Fibroblast of skin of right quadriceps (primary cell): ENCODE data around the gene EYA3.

Experiments
- DNase-seq: peaks from one replicate; pipeline ENCODE4 v3.0.0-alpha.2; 2013

Gene EYA3, protein sequence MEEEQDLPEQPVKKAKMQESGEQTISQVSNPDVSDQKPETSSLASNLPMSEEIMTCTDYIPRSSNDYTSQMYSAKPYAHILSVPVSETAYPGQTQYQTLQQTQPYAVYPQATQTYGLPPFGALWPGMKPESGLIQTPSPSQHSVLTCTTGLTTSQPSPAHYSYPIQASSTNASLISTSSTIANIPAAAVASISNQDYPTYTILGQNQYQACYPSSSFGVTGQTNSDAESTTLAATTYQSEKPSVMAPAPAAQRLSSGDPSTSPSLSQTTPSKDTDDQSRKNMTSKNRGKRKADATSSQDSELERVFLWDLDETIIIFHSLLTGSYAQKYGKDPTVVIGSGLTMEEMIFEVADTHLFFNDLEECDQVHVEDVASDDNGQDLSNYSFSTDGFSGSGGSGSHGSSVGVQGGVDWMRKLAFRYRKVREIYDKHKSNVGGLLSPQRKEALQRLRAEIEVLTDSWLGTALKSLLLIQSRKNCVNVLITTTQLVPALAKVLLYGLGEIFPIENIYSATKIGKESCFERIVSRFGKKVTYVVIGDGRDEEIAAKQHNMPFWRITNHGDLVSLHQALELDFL

DNA sequence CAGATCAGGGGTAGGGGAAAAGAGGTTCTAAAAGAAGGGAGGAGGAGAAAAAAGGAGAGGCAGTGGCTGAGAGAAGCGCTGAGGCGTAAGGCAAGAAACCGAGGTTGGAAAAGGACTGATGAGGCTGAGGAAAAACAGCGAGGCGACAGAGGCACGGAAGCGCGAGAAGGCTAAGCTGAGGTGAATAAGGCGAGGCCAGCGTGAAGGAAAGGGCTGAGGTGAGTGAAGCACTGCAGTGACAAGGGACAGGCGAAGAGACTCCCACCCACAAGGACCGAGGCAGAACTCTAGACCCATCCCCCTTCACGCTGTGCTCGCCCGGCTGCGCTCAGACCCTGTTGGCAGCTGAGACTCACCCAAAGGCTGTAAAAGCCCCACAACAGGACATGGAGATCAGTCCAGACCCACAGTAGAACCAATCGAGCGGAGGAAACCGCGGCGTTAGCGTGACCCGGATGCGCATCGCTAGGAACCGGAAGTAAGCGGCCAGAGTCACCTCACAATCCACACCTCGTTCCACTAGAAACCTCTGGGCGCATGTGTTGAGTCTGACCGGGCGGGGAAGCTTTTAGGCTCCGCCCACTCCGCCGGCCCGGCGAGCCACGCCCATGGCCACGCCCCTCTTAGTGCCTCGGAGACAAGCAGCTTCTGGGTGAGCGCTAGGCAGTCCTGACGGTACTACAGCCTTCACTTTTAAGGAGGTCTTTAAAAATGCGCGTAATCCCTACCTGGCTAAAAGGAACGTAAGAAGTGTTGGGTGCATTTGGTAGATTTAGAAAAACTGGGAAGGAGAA, at the start of gene EYA3:
TSS of gene EYA3 (minus strand) at position 443 of the 794 bp plus-strand sequence. CDS start 30,584 bp downstream, outside the sequence.
- DNase-seq = peak; percentile 97

DNA sequence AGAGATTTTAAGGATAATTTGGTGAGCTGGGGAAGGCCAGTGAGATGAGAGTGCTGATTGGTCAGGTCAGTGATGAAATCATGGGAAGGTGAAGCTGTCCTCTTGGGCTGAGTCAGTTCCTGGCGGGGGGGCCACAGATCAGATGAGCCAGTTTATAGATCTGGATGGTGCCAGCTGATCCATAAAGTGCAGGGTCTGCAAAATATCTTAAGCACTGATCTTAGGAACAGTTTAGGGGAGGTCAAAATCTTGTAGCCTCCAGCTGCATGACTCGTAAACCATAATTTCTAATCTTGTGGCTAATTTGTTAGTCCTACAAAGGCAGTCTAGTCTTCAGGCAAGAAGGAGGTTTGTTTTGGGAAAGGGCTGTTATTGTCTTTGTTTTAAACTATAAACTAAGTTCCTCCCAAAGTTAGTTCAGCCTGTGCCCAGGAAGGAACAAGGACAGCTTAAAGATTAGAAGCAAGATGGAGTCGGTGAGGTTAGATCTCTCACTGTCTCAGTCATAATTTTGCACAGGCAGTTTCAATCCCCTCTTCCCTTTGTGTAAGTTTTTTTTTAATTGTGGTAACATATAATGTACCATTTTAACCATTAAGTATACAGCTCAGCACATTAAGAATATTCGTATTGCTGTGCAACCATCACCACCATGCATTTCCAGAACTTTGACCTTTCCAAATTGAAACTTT, 48.7 kb upstream of the EYA3 start:
- DNase-seq = peak; percentile 6

DNA sequence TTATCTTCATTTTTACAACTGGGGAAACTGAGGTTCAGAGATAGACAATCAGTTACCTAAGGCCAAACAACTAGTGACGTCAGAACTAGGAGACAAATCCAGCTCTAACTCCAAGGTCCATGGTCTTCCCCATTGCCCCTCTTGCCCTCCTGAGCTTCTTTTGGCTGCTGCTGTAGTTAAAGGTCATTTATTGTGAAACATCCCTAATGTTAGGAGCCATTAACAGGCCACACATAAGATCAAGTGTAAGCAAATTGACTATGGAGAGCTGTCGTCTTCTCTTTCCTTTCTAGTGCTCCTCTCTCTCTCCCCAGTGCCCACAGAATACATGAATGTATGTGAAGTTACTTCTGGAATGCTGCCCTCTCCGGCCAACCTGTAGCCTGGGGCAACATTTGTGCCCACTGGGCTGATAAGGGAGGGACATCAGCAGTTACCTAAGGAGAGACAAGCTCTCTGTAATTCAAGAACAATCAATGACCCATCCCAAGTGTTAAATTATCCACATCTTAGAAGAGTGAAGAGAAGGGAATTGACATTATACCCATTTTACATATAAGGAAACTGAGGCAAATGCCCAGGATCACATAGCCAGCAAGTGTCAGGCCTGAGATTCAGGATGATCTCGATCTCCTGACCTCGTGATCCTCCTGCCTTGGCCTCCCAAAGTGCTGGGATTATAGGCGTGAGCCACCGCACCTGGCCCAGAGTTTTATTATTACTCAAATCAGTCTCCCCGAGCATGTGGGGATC, 47.9 kb upstream of the EYA3 start:
- no peak for DNase-seq

DNA sequence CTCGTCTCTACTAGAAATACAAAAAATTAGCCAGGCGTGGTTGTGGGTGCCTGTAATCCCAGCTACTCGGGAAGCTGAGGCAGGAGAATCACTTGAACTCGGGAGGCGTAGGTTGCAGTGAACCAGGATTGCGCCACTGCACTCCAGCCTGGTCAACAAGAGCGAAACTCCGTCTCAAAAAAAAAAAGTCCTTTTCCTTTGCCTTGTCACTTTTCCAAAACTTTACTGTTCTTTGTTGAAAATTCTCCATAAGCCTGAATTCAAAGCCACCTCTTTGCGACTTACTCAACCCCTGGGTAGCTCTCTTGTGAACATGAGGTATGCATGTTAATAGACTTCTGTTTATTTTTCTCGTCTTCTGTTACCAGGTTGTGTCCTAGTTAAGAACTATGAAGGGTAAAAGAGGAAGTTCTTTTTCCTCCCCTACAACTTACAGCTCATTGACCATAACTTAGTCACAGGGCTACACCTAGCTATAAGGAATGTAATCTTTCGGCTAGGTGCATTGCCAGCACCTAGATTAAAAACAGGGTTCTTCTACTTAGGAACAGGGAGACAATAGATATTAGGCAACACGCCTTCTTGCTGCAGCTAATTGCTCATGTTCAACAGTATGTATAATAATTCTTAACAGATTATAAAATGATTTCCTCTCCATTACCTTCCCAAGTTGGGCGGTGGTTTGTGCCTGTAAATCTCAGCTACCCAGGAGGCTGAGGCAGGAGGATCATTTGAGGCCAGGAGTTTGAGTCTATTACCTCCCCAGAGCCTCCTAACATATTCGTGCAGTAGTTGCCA, 47.2 kb upstream of the EYA3 start:
- DNase-seq = no peak

DNA sequence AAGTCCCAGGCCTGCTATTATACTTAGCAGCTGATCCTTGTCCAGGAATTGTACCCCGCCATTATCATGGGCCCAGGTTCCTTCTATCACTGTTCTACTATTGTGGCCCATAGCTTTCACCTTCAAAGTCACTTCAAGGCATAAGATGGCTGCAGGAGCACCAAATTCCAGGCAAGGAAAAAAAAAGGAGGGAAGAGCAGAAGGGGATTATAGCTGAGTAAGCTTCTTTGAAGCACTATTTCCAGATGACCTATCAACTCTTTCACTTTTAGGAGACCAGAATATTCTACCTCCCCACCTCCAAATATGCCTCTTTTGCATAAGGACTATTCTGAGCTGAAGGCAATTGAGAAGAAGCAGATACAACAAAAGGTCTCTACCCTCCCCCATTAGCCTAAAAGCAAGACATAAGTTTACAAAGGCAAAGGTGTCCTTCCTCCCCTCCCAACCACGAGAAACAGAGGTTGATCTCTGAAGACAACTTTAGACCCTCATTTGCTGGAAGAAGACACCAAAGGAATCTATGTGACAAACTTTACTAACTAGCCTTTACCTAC, 46.3 kb upstream of the EYA3 start:
- no peak for DNase-seq

DNA sequence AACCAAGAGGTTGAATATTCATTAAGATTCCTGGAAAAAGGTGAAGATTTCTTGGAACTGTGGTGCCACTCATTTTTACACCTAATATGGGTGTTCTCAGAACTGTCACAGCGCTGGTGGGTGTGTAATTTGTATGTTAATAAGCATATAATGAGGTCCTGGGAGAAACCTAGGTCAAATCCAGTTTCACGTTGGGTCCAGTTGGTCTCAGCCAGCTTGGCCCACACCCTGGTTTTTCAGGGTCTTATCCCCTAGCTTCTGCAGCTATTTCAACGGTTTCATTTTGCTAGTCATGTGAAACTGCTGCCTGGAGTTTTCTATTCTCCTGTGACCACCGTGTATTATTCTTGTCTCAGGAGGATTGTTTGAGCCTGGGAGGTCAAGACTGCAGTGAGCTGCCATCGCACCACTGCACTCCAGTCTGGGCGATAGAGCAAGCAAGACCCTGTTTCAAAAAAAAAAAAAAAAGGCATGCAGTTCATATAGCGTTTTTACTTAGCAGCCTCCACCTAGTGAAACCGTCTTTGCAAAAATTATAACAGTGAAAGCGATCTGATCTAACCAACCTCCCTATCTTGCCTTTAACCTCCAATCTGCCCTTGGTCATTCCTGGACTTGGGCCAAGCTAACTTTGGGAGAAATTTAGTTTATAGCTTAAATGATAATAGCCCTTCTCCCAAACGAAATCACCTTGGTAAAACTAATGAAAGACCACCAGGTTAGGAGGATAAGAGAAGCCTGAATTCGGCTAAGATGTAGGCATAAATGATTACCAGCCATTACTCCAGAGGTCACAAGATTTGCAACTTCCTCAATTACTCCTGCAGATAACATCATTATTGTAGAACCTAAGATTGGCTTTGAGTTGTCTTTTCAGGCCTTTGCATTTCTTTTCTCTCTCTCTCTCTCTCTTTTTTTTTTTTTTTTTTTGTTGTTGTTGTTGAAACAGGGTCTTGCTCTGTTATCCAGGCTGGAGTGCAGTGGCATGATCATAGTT, 44.1 kb upstream of the EYA3 start:
- no peak for DNase-seq

DNA sequence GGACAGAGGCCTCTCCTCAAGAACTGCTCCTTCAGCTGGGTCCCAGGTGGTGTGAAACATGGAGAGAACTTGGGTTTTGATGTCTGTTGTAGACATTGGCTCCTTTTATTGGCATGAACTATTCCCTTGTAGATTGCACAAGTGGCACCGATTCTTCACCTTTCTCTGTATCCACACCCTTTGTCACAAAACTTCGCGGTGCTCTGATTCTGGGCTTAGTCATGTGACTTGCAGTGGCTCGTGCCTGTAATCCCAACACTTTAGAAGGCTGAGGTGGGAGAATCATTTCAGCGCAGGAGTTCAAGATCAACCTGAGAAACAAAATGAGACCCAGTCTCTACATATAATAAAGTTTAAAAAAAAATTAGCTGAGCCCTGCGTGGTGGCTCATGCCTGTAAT, 42.5 kb upstream of the EYA3 start:
- DNase-seq = no peak

DNA sequence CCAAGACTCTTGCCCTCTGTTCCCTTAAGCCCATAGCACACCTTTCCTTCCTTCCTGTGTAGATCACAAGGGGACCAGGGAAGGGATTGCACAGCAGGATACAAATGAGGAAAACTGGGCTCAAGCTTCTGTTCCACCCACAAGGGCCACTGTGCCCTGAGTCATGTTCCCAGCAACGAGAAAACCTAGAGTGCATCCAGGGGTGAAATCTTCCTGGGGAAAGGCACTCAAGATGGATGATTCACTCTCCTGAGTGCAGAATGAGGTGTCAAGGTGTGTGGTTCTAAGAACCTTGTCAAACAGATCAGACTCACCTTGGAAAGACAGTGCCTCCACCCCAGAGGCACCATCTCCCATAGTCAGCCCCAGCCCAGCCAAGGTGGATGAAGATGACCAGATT, 40.7 kb upstream of the EYA3 start:
- DNase-seq = peak; percentile 28

DNA sequence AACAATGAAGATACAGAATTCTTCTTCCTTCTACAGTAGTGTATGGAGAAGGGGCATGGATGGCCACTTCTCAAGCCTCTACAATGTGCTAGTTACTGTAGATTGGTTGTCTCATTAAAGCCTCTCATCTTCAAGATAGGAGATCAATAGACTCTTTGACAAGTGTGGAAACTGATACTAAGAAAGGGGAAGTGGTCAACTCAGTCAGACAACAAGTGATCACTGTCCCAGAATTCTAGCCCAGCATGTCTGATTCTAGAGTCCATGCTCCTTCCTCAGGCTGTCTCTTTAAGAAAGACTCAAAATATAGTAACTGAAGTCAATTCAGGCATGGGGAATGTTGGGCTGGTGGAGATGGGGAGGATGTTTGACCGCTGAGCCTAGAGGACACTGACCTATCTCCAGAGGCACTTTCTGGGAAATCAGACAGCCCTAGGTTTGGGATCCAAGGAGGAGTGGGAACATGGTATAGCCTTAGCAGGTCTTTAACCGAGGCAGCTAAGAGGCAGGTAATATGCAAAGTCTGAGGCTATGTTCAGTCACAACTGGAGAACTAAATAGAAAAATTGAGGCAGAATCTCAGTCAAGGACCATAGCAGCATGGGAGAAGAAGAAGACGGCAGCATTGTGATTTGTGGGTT, 39.3 kb upstream of the EYA3 start:
- no peak for DNase-seq

DNA sequence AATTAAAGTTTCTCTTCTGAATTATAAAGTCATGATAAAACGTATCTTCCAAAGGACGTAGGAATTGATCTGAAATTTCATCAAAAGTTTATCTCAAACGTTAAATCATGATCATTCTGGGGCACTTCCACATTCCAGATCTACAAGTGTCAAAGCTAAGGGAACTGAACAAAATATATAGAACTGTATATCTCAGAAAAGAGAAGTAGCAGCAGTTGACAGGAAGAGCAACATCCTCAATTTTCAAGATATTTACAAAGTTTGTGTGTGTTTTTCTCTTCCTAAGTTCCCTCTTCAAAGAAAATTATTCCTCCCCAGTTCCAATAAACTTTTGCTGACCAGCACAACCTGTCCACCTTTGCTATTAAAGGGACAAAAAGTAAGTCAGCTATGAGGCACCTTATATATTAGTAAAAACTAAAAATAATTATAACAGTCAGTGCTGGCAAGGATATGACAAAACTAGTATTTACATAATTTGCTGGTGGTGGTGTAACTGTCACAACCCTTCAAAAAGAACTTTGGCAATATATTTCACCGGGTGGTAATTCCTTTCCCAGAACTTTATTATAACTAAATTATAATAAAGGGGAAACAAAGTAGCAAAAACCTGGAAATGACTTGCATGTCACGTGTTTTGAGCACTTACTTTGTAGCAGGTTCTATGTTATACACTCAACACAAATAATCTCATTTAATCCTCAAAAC, 38.5 kb upstream of the EYA3 start:
- no peak for DNase-seq

DNA sequence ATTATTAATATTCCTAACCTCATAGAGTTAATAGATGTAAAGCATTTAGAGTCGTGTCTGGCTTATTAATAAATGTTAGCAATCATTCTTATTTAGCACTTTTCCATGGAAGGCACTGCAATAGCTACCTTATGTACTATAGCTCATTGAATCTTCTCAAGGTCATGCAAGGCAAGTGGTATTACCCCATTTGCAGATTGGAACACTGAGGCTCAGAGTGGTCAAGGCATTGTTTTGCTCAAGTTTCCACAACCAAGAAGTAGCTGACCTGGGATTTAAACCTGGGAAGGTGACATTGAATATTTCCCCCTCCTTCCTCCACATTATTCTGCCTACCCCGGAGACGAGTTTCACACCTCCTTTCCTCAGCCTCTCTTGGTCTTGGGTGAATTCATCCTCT, 37.8 kb upstream of the EYA3 start:
- DNase-seq = no peak

DNA sequence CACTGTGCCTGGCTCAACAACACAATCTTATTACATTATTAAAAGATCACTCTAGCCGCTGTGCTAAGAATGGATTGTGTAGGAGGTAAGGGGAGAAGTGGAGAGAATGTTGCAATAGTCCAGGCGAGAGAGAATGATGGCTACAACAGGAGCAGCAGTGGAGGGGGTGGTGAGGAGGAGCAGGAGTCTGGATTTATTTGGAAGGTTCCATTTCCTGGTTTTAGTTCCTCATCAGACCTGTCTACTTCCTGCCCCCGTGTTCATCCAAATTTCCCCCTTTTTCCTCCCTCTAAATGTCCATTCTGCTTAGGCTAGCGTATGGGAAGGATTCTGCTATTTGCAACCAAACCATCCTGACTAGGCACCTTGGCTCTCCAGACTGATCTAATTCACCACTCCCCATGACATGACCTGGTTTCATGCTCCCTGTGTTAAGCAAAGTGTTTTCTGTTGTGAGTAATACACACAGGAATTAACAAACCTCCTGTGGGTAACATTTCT, 35.1 kb upstream of the EYA3 start:
- peak; percentile 67 for DNase-seq

DNA sequence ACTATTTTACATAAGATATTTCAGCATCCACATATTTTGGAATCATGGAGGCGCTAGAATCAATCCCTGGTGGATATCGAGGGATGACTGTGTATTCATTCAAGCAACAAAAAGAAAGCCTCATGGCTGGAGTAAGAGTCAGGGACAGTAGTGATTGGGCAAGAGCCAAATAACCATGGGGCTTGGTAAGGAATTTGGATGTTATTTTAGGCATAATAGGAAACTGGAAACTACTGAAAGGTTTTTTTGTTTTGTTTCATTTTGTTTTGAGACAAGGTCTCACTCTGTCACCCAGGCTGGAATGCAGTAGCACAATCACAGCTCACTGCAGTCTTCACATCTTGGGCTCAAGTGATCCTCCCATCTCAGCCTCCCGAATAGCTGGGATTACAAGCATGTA, 33.8 kb upstream of the EYA3 start:
- DNase-seq = peak; percentile 46

DNA sequence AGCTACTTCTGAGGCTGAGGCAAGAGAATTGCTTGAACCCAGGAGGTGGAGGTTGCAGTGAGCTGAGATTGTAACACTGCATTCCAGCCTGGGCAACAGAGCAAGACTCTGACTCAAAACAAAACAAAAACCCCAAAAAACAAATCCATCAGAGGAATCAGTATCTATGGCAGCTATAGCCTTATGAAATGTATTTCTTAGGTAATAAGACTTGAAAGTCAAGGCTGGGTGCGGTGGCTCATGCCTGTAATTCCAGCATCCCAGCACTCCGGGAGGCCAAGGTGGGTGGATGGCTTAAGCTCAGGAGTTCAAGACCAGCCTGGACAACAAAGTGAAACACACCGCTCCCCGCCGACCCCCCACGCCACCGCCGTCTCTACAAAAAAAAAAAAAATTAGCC, 31.1 kb upstream of the EYA3 start:
- no peak for DNase-seq

DNA sequence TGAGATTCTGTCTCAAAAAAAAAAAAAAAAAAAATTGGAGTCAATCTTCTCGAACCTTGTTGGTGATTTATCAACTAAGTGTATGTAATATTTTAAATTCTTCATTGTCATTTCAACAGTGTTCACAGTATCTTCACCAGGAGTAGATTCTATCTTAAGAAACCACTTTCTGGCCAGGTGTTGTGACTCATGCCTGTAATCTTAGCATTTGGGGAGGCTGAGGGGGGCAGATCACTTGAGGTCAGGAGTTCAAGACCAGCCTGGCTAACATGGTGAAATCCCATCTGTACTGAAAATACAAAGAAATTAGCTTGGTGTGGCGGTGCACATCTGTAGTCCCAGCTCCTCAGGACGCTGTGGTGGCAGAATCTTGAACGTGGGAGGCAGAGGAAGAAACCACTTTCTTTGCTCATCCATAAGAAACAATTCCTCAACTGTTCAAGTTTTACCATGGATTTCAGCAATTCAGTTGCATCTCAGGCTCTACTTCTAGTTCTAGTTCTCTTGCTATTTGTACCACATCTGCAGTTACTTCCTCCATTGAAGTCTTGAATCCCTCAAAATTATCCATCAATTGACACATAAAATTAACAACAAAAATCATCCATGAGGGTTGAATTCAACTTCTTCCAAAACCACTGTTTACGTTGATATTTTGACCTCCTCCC, 30.4 kb upstream of the EYA3 start:
- DNase-seq = no peak

DNA sequence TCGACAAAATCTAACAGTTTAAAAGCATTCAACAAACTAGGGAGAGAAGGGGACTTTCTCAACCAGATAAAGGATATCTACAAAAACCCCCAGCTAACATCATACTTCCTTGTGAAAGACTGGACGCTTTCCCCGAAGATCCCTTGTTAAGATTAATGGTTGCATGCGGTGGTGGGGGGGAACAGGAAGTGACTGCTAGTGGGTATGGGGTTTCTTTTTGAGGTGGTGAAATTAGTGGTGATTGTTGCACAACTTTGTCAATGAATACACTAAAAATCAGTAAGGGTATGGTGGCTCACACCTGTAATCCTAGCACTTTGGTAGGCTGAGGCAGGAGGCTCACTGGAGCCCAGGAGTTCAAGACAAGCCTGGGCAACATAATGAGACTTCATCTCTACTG, 26.9 kb upstream of the EYA3 start:
- DNase-seq = peak; percentile 9

DNA sequence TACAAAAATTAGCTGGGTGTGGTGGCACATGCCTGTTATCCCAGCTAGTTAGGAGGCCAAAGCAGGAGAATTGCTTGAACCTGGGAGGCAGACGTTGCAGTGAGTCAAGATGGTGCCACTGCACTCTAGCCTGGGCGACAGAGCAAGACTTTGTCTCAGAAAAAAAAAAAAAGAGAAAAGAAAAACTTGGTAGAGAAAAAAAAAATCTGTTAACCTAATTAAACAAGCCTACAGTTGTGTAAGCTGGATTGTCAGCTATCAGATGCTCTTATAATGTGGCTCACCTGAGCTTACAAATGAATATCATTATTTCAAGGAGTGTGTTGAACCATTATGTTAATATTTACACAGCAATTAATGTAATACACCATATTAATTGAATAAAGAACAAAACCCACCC, 26.4 kb upstream of the EYA3 start:
- DNase-seq = no peak

DNA sequence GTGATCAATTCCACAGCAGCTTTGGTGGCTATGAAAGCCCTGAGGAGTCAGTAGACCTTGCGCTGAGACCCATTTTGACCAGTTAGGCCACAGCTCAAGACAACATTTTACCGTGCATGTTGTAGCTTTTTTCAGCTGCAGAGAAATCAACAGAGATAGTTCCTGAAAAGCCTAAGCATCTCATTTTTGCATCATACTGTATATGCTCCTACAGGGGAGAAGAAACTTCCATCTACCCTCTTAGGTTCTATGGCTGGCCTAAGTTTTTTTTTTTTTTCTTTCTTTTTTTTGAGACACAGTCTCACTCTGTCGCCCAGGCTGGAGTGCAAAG, 24.8 kb upstream of the EYA3 start:
- no peak for DNase-seq
